Pulmonary artery endothelial cell (primary cell): ENCODE data around the gene STX4. TPM values are rescaled to one million over a fixed set of nuclear protein-coding genes. Genes with fewer than 3 reads are reported as not detected.
"Not testable (repeated sequence)": the region's sequence is repeated elsewhere in the genome, so short reads cannot be mapped to it uniquely, and the experiment has no call there.

Source experiments
- DNase-seq: peaks from one replicate; pipeline ENCODE4 v3.0.0-alpha.2; 2011; ENCODE audit warnings: low read depth, low spot score
- total RNA-seq: library from RNA; depleted of rRNA; stranded (reverse); fragments of >200 nt; gene quantifications from 2 replicates; pipeline ENCODE4 v1.2.3, GENCODE V29; 2014

Gene STX4
- total RNA-seq, 1 donor from 2014 or later = 32.0 TPM

DNA sequence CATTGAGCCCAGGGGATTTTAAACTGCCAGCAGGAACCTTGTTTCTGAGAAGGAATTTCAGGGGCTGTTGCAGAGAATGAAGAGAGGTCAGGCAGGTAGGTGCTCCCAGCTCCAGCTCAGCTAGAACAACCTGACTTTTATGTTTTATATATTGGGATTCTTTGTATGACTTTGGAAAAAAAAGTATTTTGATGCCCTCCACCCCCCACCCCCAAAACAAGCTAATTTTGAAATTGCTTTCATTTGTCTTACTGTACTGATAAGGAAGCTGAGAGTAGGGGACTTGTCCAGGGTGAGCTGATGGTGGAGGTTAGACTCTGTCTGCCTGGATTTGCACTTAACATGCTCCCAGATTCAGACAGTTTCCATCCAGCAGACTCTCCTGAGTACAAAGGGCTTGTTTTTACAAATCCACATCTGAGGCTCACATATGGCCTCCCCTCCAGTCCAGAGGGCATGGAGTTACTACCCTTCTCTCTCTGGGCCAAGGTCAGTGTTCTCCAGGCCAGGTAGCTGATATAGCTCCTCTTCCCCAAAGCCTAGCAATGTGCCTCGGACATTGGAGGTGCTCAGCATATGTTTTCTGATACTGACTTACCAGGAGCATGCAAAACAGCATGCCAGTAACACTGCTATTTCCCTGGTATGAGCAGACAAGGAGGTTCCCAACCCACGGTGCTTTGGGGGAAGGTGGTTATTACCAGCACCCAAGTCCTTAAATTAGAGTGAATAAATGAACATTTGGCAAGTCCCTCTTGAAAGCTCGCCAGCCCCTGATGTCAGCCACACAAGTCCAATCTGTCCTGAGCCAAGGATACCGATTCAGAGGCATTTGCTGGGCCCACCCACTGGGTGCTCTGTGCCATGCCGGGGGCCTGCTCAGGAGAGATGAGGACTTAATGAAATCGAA is 34.3 kb upstream of the STX4 start:
- no peak for DNase-seq

DNA sequence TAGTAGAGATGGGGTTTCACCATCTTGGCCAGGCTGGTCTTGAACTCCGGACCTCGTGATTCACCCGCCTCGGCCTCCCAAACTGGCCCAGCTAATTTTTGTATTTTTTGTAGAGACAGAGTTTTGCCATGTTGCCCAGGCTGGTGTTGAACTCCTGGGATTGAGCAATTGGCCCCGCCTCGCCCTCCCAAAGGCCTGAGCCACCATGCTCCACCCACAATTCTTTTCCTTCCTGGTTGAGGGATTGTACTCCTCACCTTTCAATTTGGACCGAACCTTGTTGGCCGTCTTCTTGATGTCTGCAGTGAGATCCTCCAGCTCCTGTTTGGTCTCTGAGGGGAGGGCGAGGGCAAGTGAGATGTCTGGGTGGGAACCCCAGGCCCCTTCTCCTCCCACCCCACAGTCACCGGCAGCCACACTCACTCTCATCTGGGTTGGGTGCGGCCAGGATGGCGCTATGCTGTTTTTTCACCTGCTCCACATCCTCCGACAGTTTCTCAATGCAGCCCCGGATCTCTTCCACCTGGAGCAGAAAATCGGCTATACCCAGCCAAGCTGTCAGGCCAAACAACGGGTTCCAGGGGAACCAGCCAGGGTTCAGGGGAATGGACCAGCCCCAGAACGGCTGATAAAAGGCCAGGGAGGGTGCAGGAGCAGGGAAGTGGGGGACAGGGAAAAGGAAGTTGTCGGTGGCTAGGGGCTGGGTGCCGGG is 32.5 kb upstream of the STX4 start:
- no peak for DNase-seq

DNA sequence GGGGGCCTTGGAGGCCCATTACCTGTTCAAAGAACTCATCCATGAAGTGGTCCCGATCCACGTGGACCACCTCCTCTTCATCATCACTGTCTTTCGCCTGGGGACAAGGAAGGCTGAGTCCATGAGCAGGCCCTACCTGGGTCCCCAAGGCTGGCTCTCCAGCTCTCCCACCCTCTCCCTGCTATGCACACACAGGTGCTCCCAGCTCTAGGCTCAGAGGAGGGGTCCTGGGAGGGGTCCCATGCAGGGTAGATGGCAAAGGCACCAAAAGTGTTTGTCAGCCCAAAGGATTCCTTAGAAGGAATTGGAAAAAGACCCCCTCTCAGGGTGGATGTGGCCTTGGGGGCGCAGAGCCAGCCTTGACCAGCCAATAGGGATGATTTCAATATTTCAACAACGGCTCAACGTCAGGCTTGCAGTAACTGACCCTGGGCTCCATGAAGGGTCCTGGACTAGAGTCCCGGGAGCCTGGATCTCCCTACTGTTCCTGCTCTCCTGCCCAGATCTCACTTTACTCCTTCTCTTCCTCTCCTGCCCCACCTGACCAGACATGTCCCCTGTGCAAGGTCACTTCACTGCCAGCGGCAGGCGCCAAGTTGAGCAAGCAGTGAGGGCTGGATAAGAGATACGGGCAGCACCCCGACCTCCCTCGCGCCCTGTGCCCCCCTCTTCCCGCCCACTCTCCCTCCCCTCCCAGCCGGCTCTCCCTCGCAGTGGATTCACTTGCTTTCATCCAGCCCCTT is 31.7 kb upstream of the STX4 start:
- DNase-seq = no peak

DNA sequence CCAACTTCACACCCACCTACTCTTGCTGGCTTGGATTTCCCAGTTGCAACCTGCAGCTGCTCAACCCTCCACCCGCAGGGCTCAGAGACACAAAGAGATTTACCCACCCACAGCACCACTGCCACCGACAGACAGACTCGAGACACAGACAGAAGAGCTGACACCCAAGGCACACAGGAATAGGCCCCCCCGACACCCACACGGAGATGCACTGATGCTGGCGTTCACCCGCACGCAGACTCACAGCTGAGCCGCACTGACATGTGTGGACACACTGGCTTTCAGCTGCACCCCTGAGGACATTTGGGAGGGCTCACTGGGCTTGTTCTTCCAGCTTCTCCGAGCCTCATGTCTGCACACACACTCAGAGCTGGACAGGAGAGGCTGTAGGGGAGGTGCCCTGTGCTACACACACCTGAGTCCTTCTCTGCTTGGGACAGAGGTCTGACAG is 31.1 kb upstream of the STX4 start:
- DNase-seq = no peak

GRCh38 chr16:31002862-31003341 is 30.5 kb upstream of the STX4 start:
- DNase-seq = no peak

DNA sequence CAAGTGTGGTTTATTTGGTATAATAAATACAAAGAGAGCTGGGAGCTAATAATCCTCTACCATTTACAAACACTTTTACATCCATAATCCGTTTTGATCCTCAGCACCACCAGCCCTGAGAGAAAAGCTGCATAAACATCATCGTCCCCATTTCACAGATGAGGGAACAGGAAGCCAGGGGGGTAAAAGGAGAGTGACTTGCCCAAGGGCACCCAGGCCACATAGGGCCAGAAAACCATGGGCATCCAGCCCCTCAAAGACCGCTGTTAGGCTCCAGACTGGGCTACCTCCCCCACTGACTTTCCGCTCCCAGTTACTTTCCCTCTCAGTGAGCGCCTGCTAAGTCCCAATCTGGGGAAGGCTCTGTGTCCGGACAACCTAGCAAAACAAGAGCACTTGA is 29.6 kb upstream of the STX4 start:
- no peak for DNase-seq

DNA sequence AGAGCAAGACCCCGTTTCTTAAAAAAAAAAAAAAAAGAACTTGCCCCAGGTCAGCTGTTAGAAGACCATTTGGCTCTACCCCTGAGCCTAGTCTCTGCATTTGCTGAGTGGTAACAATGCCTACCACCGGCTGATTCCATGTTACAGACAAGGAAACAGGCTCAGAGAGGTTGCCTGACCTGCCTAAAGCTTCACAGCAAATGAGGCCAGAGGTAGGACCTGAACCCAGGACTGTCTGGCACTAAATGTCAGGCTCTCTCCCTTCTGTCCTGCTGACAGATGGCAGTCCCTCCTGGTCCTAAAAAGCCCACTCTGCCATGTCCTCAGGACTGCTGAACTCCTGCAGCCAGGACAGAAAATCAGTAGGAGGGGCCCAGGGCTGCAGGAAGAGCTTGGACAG is 28.7 kb upstream of the STX4 start:
- no peak for DNase-seq

DNA sequence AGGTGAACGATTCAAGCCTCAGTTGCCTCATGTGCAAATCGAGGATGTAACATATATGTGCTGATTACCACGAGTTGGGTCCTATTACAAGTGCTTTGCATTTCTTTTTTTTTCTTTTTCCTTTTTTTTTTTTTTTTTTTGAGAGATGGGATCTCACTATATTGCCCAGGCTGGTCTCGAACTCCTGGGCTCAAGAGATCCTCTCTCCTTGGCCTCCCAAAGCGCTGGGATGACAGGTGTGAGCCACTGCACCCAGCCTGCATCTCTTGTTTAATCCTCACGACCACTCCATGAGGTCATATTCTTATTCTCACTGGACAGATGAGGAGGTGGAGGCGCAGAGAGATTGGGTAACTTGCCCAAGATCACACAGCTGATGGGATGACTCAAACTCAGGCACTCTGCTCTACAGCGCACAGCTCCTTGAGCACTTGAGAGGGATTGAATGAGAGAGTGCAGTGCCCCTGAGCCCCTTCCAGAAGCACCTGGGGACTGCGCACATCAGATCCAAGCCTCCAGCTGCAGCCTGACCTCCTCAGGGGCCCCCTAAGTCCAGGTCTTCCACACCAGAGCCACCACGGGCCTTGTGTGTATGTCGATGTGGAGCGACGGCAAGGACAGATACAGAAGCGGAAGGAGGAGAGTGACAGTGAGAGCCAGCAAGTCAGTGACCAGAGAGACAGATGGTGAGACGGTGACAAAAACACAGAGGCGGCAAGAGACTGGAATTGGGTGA is 27.8 kb upstream of the STX4 start:
- DNase-seq = no peak

- no peak for DNase-seq
Measured at GRCh38 chr16:31006086-31006385, 27.3 kb upstream of the STX4 start.

DNA sequence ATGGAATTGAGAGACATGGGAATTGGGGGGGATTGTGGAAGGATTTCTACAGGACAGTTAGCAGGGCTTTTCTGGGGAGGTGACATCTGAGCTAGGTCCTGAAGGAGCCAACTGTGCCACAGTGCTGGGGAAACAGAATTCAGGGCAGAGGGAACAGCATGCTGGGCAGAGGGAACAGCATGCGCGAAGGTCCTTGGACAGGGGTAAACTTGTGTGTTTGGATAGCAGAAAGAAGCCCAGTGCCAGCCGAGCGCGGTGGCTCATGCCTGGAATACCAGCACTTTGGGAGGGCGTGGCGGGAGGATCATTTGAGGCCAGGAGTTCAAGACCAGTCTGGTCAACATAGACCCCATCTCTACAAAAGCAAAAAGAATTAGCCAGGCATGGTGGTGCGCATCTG is 26.8 kb upstream of the STX4 start:
- no peak for DNase-seq

GRCh38 chr16:31007684-31008083 is 25.7 kb upstream of the STX4 start:
- DNase-seq = no peak

DNA sequence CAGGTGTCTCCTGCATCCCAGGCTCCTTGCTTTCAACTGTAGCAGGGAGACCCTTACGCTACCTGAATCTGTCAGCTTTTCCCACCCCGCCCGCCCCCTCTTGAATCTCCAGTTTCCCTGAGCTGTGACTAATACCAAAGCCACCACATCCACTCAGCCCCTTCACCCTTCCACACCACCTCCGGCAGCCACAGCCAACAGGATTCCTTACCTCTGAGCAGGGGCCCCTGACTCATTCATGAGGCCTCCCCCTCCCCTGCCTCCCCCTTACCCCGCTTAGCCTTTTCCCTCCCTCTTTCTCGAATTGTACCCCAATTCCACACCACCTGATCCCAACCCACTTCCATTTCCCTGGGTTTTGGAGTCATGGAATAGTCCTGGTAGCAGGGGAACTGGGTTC is 25.2 kb upstream of the STX4 start:
- no peak for DNase-seq

DNA sequence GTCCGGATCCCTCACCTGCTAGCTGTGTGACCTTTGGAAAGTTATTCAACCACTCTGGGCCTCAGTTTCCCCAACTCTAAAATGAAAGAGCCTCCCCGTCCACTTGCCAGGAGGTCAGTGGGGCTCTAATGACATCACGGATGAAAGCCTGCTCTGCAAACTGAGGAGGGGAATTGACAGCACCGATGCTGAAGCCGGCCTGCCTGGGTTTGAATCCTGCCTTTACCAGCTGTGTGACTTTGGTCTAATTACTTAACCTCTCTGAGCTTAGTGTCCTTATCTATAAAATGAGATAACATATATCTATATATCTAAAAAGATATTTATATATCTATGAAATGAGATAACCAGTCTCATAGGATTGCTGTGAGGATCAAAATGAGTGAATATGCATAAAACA is 24.8 kb upstream of the STX4 start:
- DNase-seq = no peak

DNA sequence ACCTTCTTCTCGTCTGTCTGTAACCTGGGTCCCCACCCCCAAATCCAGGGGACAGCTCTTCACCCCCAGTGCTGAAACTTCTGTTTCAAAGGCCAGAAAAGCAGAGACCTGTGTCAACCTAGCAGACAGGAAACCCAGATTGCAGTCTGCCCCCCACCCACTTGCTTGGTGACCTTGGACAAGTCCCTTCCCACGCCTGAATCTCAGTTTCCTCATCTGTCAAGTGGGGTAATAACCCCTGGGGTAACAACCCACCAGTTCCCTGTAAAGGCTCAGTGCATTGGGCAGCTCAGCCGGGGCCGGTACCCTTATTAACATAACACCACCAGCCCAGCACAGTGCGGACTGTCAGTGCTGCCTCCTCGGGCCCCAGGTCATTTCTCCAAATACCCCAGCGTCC is 24.2 kb upstream of the STX4 start:
- no peak for DNase-seq

DNA sequence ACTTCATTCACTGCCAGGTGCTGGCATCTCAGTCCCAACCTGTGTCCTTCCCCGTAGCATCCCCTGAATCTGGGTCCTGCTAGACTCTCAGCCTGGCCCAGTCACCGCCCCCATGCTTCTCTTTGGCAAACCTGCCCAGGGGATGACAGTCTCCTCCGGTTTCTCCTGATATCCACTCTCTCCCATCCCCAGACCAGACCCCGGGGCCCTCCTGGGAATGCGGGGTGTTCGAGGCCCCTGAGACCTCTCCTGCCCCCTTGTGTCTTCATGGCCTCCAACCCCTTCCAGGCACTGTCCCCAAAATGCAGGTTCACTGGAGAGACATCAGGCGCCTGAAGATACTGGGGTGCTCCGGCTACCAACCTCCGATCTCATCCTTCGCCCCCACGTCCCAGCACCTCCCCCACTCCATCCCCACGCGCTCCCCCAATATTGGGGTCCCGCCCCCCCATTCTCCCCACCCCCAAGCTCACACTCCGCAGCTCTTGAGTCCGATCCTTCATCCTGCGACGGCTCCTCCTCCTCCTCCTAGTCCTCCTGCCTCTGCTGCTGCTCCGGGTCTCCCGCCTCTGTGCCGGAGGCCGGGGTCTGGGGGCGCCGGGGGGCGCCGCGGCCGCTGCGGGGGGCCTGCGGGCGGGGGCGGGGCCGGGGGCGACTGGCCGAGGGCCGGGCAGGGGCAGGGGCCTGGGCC is 23.3 kb upstream of the STX4 start:
- DNase-seq = no peak

DNA sequence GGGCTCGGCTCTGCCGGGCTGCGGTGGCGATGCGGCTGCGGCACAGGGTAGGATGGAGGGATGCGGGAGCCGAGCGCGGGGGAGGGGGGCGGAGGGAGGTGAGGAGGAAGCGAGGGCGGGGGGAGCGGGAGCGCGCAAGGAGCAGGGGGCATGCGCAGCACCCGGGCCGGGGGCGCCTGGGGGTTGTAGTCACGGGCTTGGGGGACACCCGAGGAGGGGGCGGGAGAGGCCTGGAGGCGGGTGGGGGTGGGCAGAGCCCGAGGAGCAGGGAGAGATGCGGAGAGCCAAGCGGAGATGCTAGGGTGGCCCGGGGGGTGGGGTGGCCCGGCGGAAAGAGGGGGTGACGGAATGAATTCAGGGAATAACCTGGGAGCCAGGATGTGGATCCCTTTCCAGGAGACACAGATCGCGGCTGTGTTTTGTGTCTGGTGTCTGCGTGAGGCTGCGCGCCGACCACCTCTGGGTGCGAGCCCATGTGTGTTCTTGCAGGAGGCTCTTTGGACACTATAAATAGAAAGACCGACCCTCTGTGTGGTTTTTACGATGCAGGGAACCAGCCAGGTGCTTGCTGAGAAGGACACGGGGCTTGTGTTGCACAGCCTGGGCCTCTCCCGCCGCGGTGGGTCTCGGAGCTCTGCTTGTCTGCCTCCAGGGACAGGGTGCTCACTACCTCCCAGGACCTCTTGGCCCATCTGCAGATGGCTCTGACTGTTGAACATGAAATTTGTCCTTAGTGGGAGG is 22.6 kb upstream of the STX4 start, which contains the start of gene STX1B:
TSS of gene STX1B (minus strand) at position 54 of the 741 bp plus-strand sequence. CDS start 242 bp downstream, outside the sequence.
- DNase-seq = no peak

- not testable (repeated sequence) for DNase-seq
Measured at GRCh38 chr16:31011815-31012214, 21.5 kb upstream of the STX4 start.

DNA sequence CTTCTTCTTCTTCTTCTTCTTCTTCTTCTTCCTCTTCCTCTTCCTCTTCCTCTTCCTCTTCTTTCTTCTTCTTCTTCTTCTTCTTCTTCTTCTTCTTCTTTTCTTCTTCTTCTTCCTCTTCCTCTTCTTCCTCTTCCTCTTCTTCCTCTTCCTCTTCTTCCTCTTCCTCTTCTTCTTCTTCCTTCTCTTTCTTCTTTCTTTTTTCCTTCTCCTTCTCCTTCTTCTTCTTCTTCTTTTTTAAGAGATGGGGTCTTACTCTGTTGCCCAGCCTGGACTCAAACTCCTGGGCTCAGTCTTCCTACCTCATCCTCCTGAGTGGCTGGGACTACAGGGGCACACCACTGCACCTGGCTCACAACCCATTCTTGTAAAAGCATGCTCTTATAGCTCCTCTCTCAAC is 20.1 kb upstream of the STX4 start:
- DNase-seq = not testable (repeated sequence)

- no peak for DNase-seq
Measured at GRCh38 chr16:31016018-31016417, 17.3 kb upstream of the STX4 start.

DNA sequence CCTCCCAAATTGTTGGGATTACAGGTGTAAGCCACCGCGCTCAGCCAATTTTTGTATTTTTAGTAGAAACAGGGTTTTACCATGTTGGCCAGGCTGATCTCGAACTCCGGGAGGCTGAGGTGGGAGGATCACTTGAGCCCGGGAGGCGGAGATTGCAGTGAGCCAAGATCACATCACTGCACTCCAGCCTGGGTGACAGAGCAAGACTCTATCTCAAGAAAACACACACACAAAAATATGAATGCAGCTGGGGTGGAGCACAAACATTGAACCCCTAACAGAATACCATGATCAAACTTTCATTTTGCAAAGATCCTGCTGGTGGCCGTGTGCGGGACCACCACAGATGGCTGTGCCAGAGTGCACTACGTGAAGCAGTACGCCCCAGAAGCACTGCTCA is 15.6 kb upstream of the STX4 start:
- not testable (repeated sequence) for DNase-seq
